Smooth muscle cell (in vitro differentiated cells): ENCODE results near the gene NCAPG. TPM values are rescaled to one million over a fixed set of nuclear protein-coding genes. Genes with fewer than 3 reads are reported as not detected.

Experiments
- DNase-seq: peaks from one replicate; lab custom pipeline; 2025; ENCODE audit not compliant: unreplicated experiment; lab: John Stamatoyannopoulos, UW
- H2AFZ ChIP-seq: fragments of 200-600 bp; sonication (generic); 2 replicates; pipeline ENCODE4 v1.6.0; 2016; ENCODE audit warnings: antibody characterized with exemption, low read depth, mild to moderate bottlenecking
- H3F3A ChIP-seq: fragments of 200-600 bp; sonication (generic); 2 replicates; pipeline ENCODE4 v1.6.0; 2017; ENCODE audit warnings: antibody characterized with exemption, low read depth
- H3K27ac ChIP-seq: fragments of 200-600 bp; sonication (generic); 2 replicates; pipeline ENCODE4 v1.5.1; 2016; ENCODE audit warnings: low read depth, mild to moderate bottlenecking
- H3K27me3 ChIP-seq: fragments of 200-600 bp; sonication (generic); 2 replicates; pipeline ENCODE4 v1.6.1; 2016; ENCODE audit warnings: low read depth, mild to moderate bottlenecking
- H3K36me3 ChIP-seq: fragments of 200-600 bp; sonication (generic); 2 replicates; pipeline ENCODE4 v1.5.1; 2016; ENCODE audit warnings: low read depth
- H3K4me1 ChIP-seq: fragments of 200-600 bp; sonication (generic); 2 replicates; pipeline ENCODE4 v1.5.1; 2016; ENCODE audit warnings: low read depth
- H3K4me2 ChIP-seq: fragments of 200-600 bp; sonication (generic); 2 replicates; pipeline ENCODE4 v1.6.0; 2016; ENCODE audit warnings: mild to moderate bottlenecking
- H3K4me3 ChIP-seq: fragments of 200-600 bp; sonication (generic); 2 replicates; pipeline ENCODE4 v1.5.1; 2016; ENCODE audit warnings: mild to moderate bottlenecking
- H3K79me2 ChIP-seq: fragments of 200-600 bp; sonication (generic); 2 replicates; pipeline ENCODE4 v1.6.0; 2016; ENCODE audit warnings: low read depth, mild to moderate bottlenecking
- H3K9ac ChIP-seq: fragments of 200-600 bp; sonication (generic); 2 replicates; pipeline ENCODE4 v1.6.0; 2016; ENCODE audit warnings: low read depth
- H3K9me3 ChIP-seq: fragments of 200-600 bp; sonication (generic); replicated peaks from 2 replicates; pipeline ENCODE4 v1.5.1; 2016; ENCODE audit warnings: low read depth
- H4K20me1 ChIP-seq: fragments of 200-600 bp; sonication (generic); 2 replicates; pipeline ENCODE4 v1.6.0; 2016; ENCODE audit warnings: low read depth
- WGBS: methylation state at CpG from one replicate; pipeline ENCODE4 v1.1.7; 2016; ENCODE audit warnings: low lambda C conversion rate; 5-methylcytosine and 5-hydroxymethylcytosine counted together
- polyA plus RNA-seq: library from polyadenylated mRNA; unstranded; fragments of >200 nt; fragmentation: Nextera tagmentation; extraction: Ambion mirVana; gene quantifications from 2 replicates; pipeline ENCODE4 v1.2.1, GENCODE V29; 2016
- total RNA-seq: library from RNA; depleted of rRNA; stranded (reverse); fragments of >200 nt; gene quantifications from 2 replicates; pipeline ENCODE4 v1.2.3, GENCODE V29; 2014
- TF ChIP-seq, protein P1 (sequence below): fragments of 200-600 bp; sonication (generic); IDR thresholded peaks from 2 replicates; pipeline ENCODE4 v1.5.1; 2017; ENCODE audit warnings: borderline replicate concordance, mild to moderate bottlenecking, antibody characterized with exemption; ENCODE audit not compliant: insufficient read depth, poor library complexity, severe bottlenecking

The NCAPG gene
- total and polyA plus RNA-seq, 2 experiments from 2014 or later: 6.9 to 19.6 TPM

DNA sequence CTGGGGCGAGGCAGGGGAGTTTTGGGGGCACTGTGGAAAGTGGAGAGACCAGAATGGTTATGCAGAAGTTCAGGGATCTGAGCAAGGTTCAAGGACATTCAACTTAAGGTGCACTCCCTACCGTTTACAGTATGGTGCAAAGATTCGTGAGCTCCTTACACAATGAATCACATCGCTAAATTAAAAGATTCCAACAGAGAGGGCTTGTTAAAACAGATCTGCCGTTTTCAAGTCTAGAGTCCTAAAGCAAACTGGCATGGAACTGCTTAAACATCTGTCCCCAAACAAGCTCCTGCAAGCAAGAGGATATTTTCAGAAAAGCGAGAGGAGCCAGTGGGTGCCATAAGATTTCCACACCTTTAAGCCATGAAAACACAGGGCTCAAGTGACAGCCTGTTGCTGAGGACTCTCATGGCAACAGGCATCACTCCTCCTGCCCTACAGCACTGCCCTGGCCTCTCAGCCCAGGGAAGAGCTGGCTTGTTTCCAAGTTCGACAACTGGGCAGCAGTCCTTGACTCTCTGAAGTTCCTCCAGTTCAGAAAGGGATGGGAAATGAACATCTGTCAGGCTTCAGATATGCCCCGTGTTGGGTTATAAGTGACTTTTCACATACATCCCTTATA, 39.4 kb upstream of the NCAPG start:
- TF ChIP-seq, protein P1, sequence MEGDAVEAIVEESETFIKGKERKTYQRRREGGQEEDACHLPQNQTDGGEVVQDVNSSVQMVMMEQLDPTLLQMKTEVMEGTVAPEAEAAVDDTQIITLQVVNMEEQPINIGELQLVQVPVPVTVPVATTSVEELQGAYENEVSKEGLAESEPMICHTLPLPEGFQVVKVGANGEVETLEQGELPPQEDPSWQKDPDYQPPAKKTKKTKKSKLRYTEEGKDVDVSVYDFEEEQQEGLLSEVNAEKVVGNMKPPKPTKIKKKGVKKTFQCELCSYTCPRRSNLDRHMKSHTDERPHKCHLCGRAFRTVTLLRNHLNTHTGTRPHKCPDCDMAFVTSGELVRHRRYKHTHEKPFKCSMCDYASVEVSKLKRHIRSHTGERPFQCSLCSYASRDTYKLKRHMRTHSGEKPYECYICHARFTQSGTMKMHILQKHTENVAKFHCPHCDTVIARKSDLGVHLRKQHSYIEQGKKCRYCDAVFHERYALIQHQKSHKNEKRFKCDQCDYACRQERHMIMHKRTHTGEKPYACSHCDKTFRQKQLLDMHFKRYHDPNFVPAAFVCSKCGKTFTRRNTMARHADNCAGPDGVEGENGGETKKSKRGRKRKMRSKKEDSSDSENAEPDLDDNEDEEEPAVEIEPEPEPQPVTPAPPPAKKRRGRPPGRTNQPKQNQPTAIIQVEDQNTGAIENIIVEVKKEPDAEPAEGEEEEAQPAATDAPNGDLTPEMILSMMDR: no peak
- Histone ChIP-seq H2AFZ (no peak overlapping the region), H3K79me2 (no peaks in the 10 kb centered on the region), H3K4me3 (no peak overlapping the region), H3K9ac (no peak overlapping the region), H3K4me1 (no peaks in the 10 kb centered on the region), H3K27ac (no peak overlapping the region), H3K36me3 (no peaks in the 10 kb centered on the region), H3F3A (no peaks in the 10 kb centered on the region), H3K9me3 (no peaks in the 10 kb centered on the region), H3K4me2 (no peak overlapping the region), H4K20me1 (no peaks in the 10 kb centered on the region), H3K27me3 (no peaks in the 10 kb centered on the region)
- no peak for DNase-seq
- WGBS: 82% methylated on average over 8 of the region's 8 CpGs

DNA sequence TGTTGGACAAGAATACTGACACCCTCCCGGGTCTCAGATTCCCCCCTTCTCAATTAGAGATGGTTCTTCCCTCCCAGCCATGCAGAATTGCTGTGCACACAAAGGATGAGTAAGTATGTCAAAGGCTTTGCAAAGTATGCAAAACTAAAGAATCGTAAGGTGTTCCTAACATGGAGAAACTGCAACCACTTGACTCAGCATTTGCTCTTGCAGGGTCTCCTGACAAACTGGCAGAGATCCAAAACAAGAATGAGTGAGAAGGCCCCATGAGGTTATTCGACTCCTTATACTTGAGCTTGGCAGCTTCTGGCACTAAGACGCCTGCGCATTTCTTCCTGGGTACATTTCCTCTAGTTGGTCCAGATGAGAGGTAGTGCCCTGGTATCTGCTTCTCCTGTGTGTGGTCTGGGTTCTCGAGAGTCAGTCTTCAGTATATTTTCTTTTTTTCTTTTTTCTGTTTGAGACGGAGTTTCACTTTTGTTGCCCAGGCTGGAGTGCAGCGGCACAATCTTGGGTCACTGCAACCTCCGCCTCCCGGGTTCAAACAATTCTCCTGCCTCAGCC, 37.6 kb upstream of the NCAPG start:
- no peak overlapping the region for H3K4me3 ChIP-seq
- no peak overlapping the region for H2AFZ ChIP-seq
- no peak overlapping the region for H3K4me2 ChIP-seq
- H3K9me3 ChIP-seq: no peaks in the 10 kb centered on the region
- H3K36me3 ChIP-seq: no peaks in the 10 kb centered on the region
- peaks cover 8% of the 10 kb centered on the region for H3K27me3 ChIP-seq
- no peak overlapping the region for H3K9ac ChIP-seq
- no peaks in the 10 kb centered on the region for H3K79me2 ChIP-seq
- 95% methylated on average over 10 of the region's 10 CpGs for WGBS
- TF ChIP-seq, protein P1: no peak
- H3K4me1 ChIP-seq: no peaks in the 10 kb centered on the region
- DNase-seq: no peak
- no peaks in the 10 kb centered on the region for H3F3A ChIP-seq
- H4K20me1 ChIP-seq: no peaks in the 10 kb centered on the region
- H3K27ac ChIP-seq: no peak overlapping the region

DNA sequence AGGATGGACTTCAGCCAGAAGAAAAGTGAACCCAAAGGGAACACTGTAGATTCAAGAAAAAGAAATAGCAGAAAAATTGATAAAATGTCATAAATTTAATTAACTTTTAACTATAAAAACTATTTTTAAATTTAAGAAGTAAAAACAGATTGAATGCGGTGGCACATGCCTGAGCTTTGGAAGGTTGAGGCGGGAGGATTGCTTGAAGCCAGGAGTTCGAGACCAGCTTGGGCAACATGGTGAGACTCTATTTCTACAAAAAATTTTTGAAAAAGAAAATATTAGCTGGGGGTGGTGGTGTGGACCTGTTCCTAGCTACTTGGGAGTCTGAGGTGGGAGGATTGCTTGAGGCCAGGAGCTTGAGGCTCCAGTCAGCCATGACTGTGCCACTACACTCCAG, 32.3 kb upstream of the NCAPG start:
- WGBS: 85% methylated on average over 3 of the region's 3 CpGs
- Histone ChIP-seq H3K27me3 (peaks cover 60% of the 10 kb centered on the region), H3K79me2 (no peaks in the 10 kb centered on the region), H3K27ac (no peak overlapping the region), H4K20me1 (no peaks in the 10 kb centered on the region), H3K9ac (no peak overlapping the region), H3K4me1 (peaks cover 13% of the 10 kb centered on the region), H3F3A (no peaks in the 10 kb centered on the region), H3K36me3 (no peaks in the 10 kb centered on the region), H3K9me3 (no peaks in the 10 kb centered on the region), H2AFZ (no peak overlapping the region), H3K4me3 (no peak overlapping the region), H3K4me2 (no peak overlapping the region)
- DNase-seq: no peak
- TF ChIP-seq, protein P1: no peak
